Loucy (cell line): Measurements from ENCODE around the gene EDIL3.

Experiments used
- H2AFZ ChIP-seq: fragments of 200-600 bp; sonication (generic); 2 replicates; pipeline ENCODE4 v1.6.0; 2016; ENCODE audit warnings: antibody characterized with exemption, mild to moderate bottlenecking, low read length, moderate library complexity
- H3F3A ChIP-seq: fragments of 200-600 bp; 2 replicates; pipeline ENCODE4 v1.6.0; 2016; ENCODE audit warnings: antibody characterized with exemption, low read depth, mild to moderate bottlenecking
- H3K27me3 ChIP-seq: fragments of 200-600 bp; sonication (generic); 2 replicates; pipeline ENCODE4 v1.6.1; 2014; ENCODE audit warnings: low read length, mild to moderate bottlenecking; ENCODE audit not compliant: insufficient read depth, poor library complexity, severe bottlenecking
- H3K36me3 ChIP-seq: fragments of 200-600 bp; sonication (generic); 2 replicates; pipeline ENCODE4 v1.6.1; 2016; ENCODE audit warnings: low read length; ENCODE audit not compliant: insufficient read depth
- H3K4me1 ChIP-seq: fragments of 200-600 bp; sonication (generic); 2 replicates; pipeline ENCODE4 v1.5.1; 2014; ENCODE audit warnings: low read length, mild to moderate bottlenecking; ENCODE audit not compliant: insufficient read depth, poor library complexity, severe bottlenecking
- H3K4me2 ChIP-seq: fragments of 200-600 bp; sonication (generic); 2 replicates; pipeline ENCODE4 v1.6.0; 2014; ENCODE audit warnings: antibody characterized with exemption, low read length, low read depth, mild to moderate bottlenecking; ENCODE audit not compliant: poor library complexity, severe bottlenecking
- H3K4me3 ChIP-seq: fragments of 200-600 bp; sonication (generic); 2 replicates; pipeline ENCODE4 v1.5.1; 2014; ENCODE audit warnings: low read length, mild to moderate bottlenecking, mixed read lengths; ENCODE audit not compliant: poor library complexity, severe bottlenecking
- H3K79me2 ChIP-seq: fragments of 200-600 bp; sonication (generic); 2 replicates; pipeline ENCODE4 v1.6.1; 2014; ENCODE audit warnings: low read length; ENCODE audit not compliant: insufficient read depth
- H3K9ac ChIP-seq: fragments of 200-600 bp; sonication (generic); 2 replicates; pipeline ENCODE4 v1.6.0; 2014; ENCODE audit warnings: mild to moderate bottlenecking, low read depth, low read length, moderate library complexity; ENCODE audit not compliant: poor library complexity, severe bottlenecking
- H3K9me2 ChIP-seq: fragments of 200-600 bp; sonication (generic); replicated peaks from 2 replicates; pipeline ENCODE4 v1.6.1; 2016; ENCODE audit warnings: low read depth, low read length, mixed read lengths
- H3K9me3 ChIP-seq: fragments of 200-600 bp; sonication (generic); 2 replicates; pipeline ENCODE4 v1.6.1; 2014; ENCODE audit warnings: mild to moderate bottlenecking, antibody characterized with exemption, low read length, low read depth; ENCODE audit not compliant: insufficient read depth
- H4K20me1 ChIP-seq: fragments of 200-600 bp; sonication (generic); 2 replicates; pipeline ENCODE4 v1.6.0; 2014; ENCODE audit warnings: antibody characterized with exemption, low read length, mild to moderate bottlenecking; ENCODE audit not compliant: insufficient read depth, poor library complexity, severe bottlenecking
- CTCF ChIP-seq: fragments of 200-600 bp; sonication (generic); conservative IDR thresholded peaks from 2 replicates; pipeline ENCODE4 v1.5.1; 2014; ENCODE audit warnings: mild to moderate bottlenecking, antibody characterized with exemption, low read length
- EZH2phosphoT487 ChIP-seq: fragments of 200-600 bp; IDR thresholded peaks from 2 replicates; pipeline ENCODE4 v1.6.1; 2018; ENCODE audit warnings: antibody characterized with exemption, mild to moderate bottlenecking, moderate library complexity, borderline replicate concordance

The EDIL3 gene

GRCh38 chr5:84397385-84397784 lies 12.7 kb upstream of the EDIL3 start:
- no peaks in the 10 kb centered on the region for H3K27me3 ChIP-seq
- H3K4me1 ChIP-seq = no peaks in the 10 kb centered on the region
- H3K9ac ChIP-seq = no peak overlapping the region
- no peak for TF ChIP-seq CTCF
- TF ChIP-seq EZH2phosphoT487 = no peak
- no peaks in the 10 kb centered on the region for H3F3A ChIP-seq
- H3K9me2 ChIP-seq = no peaks in the 10 kb centered on the region
- H3K79me2 ChIP-seq = no peaks in the 10 kb centered on the region
- no peak overlapping the region for H3K4me2 ChIP-seq
- H4K20me1 ChIP-seq = no peaks in the 10 kb centered on the region
- no peak overlapping the region for H3K4me3 ChIP-seq
- no peak overlapping the region for H2AFZ ChIP-seq
- H3K9me3 ChIP-seq = no peaks in the 10 kb centered on the region
- H3K36me3 ChIP-seq = no peaks in the 10 kb centered on the region

GRCh38 chr5:84393969-84394368 lies 9.3 kb upstream of the EDIL3 start:
- Histone ChIP-seq H3K9ac (no peak overlapping the region), H3K4me2 (no peak overlapping the region)

GRCh38 chr5:84392836-84393235 lies 8.2 kb upstream of the EDIL3 start:
- H3K27me3 ChIP-seq = no peaks in the 10 kb centered on the region
- H3F3A ChIP-seq = no peaks in the 10 kb centered on the region
- no peaks in the 10 kb centered on the region for H3K9me2 ChIP-seq
- no peak overlapping the region for H3K4me2 ChIP-seq
- H3K36me3 ChIP-seq = no peaks in the 10 kb centered on the region
- no peak for TF ChIP-seq EZH2phosphoT487
- no peak for TF ChIP-seq CTCF
- H3K4me1 ChIP-seq = no peaks in the 10 kb centered on the region
- no peak overlapping the region for H3K4me3 ChIP-seq
- H3K9ac ChIP-seq = no peak overlapping the region
- H2AFZ ChIP-seq = no peak overlapping the region
- no peaks in the 10 kb centered on the region for H4K20me1 ChIP-seq
- no peaks in the 10 kb centered on the region for H3K79me2 ChIP-seq
- H3K9me3 ChIP-seq = no peaks in the 10 kb centered on the region

More at GRCh38 chr5:84393969-84394368, 9.3 kb upstream of the EDIL3 start:
- Histone ChIP-seq H2AFZ (no peak overlapping the region), H3K36me3 (no peaks in the 10 kb centered on the region), H3K79me2 (no peaks in the 10 kb centered on the region), H3K27me3 (no peaks in the 10 kb centered on the region), H3F3A (no peaks in the 10 kb centered on the region), H3K9me3 (no peaks in the 10 kb centered on the region), H3K9me2 (no peaks in the 10 kb centered on the region), H3K4me1 (no peaks in the 10 kb centered on the region), H3K4me3 (no peak overlapping the region), H4K20me1 (no peaks in the 10 kb centered on the region)
- TF ChIP-seq CTCF (no peak), EZH2phosphoT487 (no peak)
